ENCODE measurements around the gene RCCD1.

The RCCD1 gene

DNA sequence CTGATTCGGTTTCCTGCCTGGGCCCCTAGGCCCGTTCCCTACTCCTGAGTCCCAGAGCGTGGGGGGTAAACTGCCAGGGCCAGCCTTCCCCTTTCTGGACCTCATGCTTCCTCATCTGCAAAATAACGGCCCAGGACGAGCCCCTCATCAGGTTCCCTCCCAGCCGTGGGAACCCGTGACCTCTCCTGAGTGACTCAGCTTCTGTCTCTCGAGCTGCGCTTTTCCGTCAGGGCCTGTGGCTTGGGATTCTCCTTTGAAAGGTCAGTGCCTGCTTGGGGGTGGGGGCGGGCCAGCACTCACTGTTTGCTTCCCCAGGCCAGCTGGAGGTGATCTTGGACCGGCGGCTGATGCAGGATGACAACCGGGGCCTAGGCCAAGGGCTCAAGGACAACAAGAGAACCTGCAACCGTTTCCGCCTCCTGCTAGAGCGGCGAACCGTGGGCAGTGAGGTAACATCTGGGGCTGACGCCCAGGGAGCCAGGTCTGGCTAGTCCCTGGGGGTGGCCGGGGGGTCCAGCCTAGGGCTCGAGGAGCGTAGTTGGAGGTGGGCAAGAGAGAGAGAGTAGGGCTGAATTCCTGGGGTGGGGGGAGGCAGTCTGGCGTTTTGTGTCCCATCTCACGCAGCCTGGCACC is 38.8 kb upstream of the RCCD1 start:
- H3K9ac ChIP-seq (ENCODE audit: low read length): no peak overlapping the region
- H2AK5ac ChIP-seq (ENCODE audit: low read length): no peak overlapping the region
- peak; percentile 28 for DNase-seq
- H4K5ac ChIP-seq (ENCODE audit: low read length): no peak overlapping the region
- H3K23ac ChIP-seq (ENCODE audit: low read length): no peak overlapping the region
- H4K8ac ChIP-seq (ENCODE audit: low read depth, low read length): no peak overlapping the region
- no peaks in the 10 kb centered on the region for H3K36me3 ChIP-seq (ENCODE audit: control insufficient read depth, insufficient read depth, low read length)
- H3K4me3 ChIP-seq (ENCODE audit: low read length): no peak overlapping the region
- H3K79me1 ChIP-seq (ENCODE audit: low read length): no peaks in the 10 kb centered on the region
- H3K18ac ChIP-seq (ENCODE audit: low read length): no peak overlapping the region
- H3K27ac ChIP-seq (ENCODE audit: low read depth, low read length): no peak overlapping the region
- H3K4me2 ChIP-seq (ENCODE audit: low read length): no peak overlapping the region
- H2BK5ac ChIP-seq (ENCODE audit: low read length): no peak overlapping the region
- H3K4ac ChIP-seq (ENCODE audit: low read depth, low read length): no peak overlapping the region
- no peaks in the 10 kb centered on the region for H3K27me3 ChIP-seq (ENCODE audit: insufficient read depth, low read length, poor library complexity)
- no peaks in the 10 kb centered on the region for H3K4me1 ChIP-seq (ENCODE audit: control insufficient read depth, low read depth, low read length)
- no peaks in the 10 kb centered on the region for H3K79me2 ChIP-seq (ENCODE audit: control insufficient read depth, insufficient read depth, low read length)
- H2BK120ac ChIP-seq (ENCODE audit: low read depth, low read length): no peak overlapping the region
- H2BK15ac ChIP-seq (replicated peaks; ENCODE audit: low read depth): no peak overlapping the region
- no peak overlapping the region for H3K56ac ChIP-seq (ENCODE audit: low read length)
- WGBS (ENCODE audit: extremely low coverage, insufficient coverage, low lambda C conversion rate): no CpG with 5 or more reads among the region's 25 CpGs

GRCh38 chr15:90916461-90916860 is 38.2 kb upstream of the RCCD1 start:
- no CpG with 5 or more reads among the region's 11 CpGs for WGBS (ENCODE audit: extremely low coverage, insufficient coverage, low lambda C conversion rate)
- no peaks in the 10 kb centered on the region for H3K79me1 ChIP-seq (ENCODE audit: low read length)
- no peaks in the 10 kb centered on the region for H3K27me3 ChIP-seq (ENCODE audit: insufficient read depth, low read length, poor library complexity)
- no peak overlapping the region for H2BK5ac ChIP-seq (ENCODE audit: low read length)
- no peaks in the 10 kb centered on the region for H3K79me2 ChIP-seq (ENCODE audit: control insufficient read depth, insufficient read depth, low read length)
- H3K4me3 ChIP-seq (ENCODE audit: low read length): no peak overlapping the region
- no peak overlapping the region for H4K5ac ChIP-seq (ENCODE audit: low read length)
- no peak overlapping the region for H3K23ac ChIP-seq (ENCODE audit: low read length)
- no peak overlapping the region for H3K4ac ChIP-seq (ENCODE audit: low read depth, low read length)
- H3K18ac ChIP-seq (ENCODE audit: low read length): no peak overlapping the region
- H2AK5ac ChIP-seq (ENCODE audit: low read length): no peak overlapping the region
- no peak overlapping the region for H2BK15ac ChIP-seq (replicated peaks; ENCODE audit: low read depth)
- H3K4me2 ChIP-seq (ENCODE audit: low read length): no peak overlapping the region
- H3K4me1 ChIP-seq (ENCODE audit: control insufficient read depth, low read depth, low read length): no peaks in the 10 kb centered on the region
- H3K9ac ChIP-seq (ENCODE audit: low read length): no peak overlapping the region
- no peak overlapping the region for H3K56ac ChIP-seq (ENCODE audit: low read length)
- no peak overlapping the region for H2BK120ac ChIP-seq (ENCODE audit: low read depth, low read length)
- no peak overlapping the region for H4K8ac ChIP-seq (ENCODE audit: low read depth, low read length)
- H3K27ac ChIP-seq (ENCODE audit: low read depth, low read length): no peak overlapping the region
- no peaks in the 10 kb centered on the region for H3K36me3 ChIP-seq (ENCODE audit: control insufficient read depth, insufficient read depth, low read length)
- DNase-seq: no peak

DNA sequence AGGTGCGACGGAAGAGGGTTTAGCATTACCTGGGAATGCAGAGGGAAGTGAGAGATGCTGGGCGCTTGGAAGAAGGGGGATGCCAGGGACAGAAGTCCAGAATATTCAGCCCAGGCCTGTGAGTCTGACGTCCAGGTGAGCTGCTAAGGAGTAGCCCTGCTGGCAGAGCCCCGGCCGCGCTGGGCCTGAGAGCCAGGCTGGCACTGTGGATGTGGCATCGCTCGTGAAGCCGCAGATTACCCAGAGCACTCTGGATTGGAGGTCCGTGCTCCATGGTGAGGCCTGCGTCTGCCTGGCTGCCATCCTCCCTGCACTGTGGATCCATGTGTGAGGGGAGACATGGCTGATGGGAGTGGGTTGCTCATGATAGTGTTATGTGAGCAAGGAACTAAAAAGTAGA is 37.1 kb upstream of the RCCD1 start:
- no peaks in the 10 kb centered on the region for H3K36me3 ChIP-seq (ENCODE audit: control insufficient read depth, insufficient read depth, low read length)
- no peak overlapping the region for H3K4ac ChIP-seq (ENCODE audit: low read depth, low read length)
- no peak overlapping the region for H4K5ac ChIP-seq (ENCODE audit: low read length)
- no CpG with 5 or more reads among the region's 12 CpGs for WGBS (ENCODE audit: extremely low coverage, insufficient coverage, low lambda C conversion rate)
- no peak overlapping the region for H3K23ac ChIP-seq (ENCODE audit: low read length)
- H2BK15ac ChIP-seq (replicated peaks; ENCODE audit: low read depth): no peak overlapping the region
- H2AK5ac ChIP-seq (ENCODE audit: low read length): no peak overlapping the region
- H2BK120ac ChIP-seq (ENCODE audit: low read depth, low read length): no peak overlapping the region
- no peaks in the 10 kb centered on the region for H3K4me1 ChIP-seq (ENCODE audit: control insufficient read depth, low read depth, low read length)
- H3K27ac ChIP-seq (ENCODE audit: low read depth, low read length): no peak overlapping the region
- H3K9ac ChIP-seq (ENCODE audit: low read length): no peak overlapping the region
- DNase-seq: no peak
- H3K18ac ChIP-seq (ENCODE audit: low read length): no peak overlapping the region
- no peaks in the 10 kb centered on the region for H3K79me2 ChIP-seq (ENCODE audit: control insufficient read depth, insufficient read depth, low read length)
- no peak overlapping the region for H3K56ac ChIP-seq (ENCODE audit: low read length)
- H4K8ac ChIP-seq (ENCODE audit: low read depth, low read length): no peak overlapping the region
- no peak overlapping the region for H2BK5ac ChIP-seq (ENCODE audit: low read length)
- no peaks in the 10 kb centered on the region for H3K79me1 ChIP-seq (ENCODE audit: low read length)
- H3K4me3 ChIP-seq (ENCODE audit: low read length): no peak overlapping the region
- H3K4me2 ChIP-seq (ENCODE audit: low read length): no peak overlapping the region
- no peaks in the 10 kb centered on the region for H3K27me3 ChIP-seq (ENCODE audit: insufficient read depth, low read length, poor library complexity)

DNA sequence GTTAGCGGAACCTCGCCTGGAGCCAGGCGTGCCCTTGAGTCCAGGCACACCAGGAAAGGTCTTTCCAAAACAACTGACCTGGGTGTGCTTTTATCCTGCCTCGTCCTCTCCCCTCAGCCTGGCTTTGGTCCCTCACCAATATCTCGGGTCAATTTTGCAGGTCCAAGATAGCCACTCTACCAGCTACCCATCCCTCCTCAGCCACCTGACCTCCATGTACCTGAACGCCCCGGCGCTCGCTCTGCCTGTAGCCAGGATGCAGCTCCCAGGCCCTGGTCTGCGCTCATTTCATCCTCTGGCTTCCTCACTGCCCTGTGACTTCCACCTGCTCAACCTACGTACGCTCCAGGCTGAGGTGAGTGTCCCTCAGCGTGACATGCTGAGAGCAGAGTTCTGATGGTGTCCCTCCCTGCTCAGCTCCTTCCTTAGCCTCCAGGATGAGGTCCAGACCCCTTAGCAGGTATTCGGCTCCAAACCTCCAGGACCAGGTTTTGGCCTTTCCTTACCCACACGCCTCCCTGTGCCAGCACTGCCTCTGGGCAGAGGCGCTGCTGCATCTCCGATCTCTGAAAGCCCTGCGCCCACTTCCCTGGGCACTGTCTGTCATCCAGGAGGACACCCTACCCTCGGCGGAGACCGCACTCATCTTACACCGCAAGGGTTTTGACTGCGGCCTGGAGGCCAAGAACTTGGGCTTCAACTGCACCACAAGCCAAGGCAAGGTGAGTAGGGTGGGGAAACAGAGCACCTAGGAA is 36.5 kb upstream of the RCCD1 start:
- no peaks in the 10 kb centered on the region for H3K79me2 ChIP-seq (ENCODE audit: control insufficient read depth, insufficient read depth, low read length)

GRCh38 chr15:90918835-90919234 is 35.8 kb upstream of the RCCD1 start:
- no peak overlapping the region for H4K8ac ChIP-seq (ENCODE audit: low read depth, low read length)
- H3K23ac ChIP-seq (ENCODE audit: low read length): no peak overlapping the region
- no peak overlapping the region for H3K4me3 ChIP-seq (ENCODE audit: low read length)
- H3K56ac ChIP-seq (ENCODE audit: low read length): no peak overlapping the region
- H3K4me1 ChIP-seq (ENCODE audit: control insufficient read depth, low read depth, low read length): no peaks in the 10 kb centered on the region
- H3K27me3 ChIP-seq (ENCODE audit: insufficient read depth, low read length, poor library complexity): no peaks in the 10 kb centered on the region
- no peak overlapping the region for H3K27ac ChIP-seq (ENCODE audit: low read depth, low read length)
- H3K18ac ChIP-seq (ENCODE audit: low read length): no peak overlapping the region
- H3K36me3 ChIP-seq (ENCODE audit: control insufficient read depth, insufficient read depth, low read length): no peaks in the 10 kb centered on the region
- H4K5ac ChIP-seq (ENCODE audit: low read length): no peak overlapping the region
- H3K4ac ChIP-seq (ENCODE audit: low read depth, low read length): no peak overlapping the region
- H2BK5ac ChIP-seq (ENCODE audit: low read length): no peak overlapping the region
- H3K79me2 ChIP-seq (ENCODE audit: control insufficient read depth, insufficient read depth, low read length): no peaks in the 10 kb centered on the region
- no peaks in the 10 kb centered on the region for H3K79me1 ChIP-seq (ENCODE audit: low read length)
- DNase-seq: no peak
- H2BK15ac ChIP-seq (replicated peaks; ENCODE audit: low read depth): no peak overlapping the region
- no peak overlapping the region for H3K4me2 ChIP-seq (ENCODE audit: low read length)
- no peak overlapping the region for H2AK5ac ChIP-seq (ENCODE audit: low read length)
- H3K9ac ChIP-seq (ENCODE audit: low read length): no peak overlapping the region
- no CpG with 5 or more reads among the region's 6 CpGs for WGBS (ENCODE audit: extremely low coverage, insufficient coverage, low lambda C conversion rate)
- H2BK120ac ChIP-seq (ENCODE audit: low read depth, low read length): no peak overlapping the region

More for the DNA sequence above, 36.5 kb upstream of the RCCD1 start:
- Histone ChIP-seq H2AK5ac (ENCODE audit: low read length) (no peak overlapping the region), H3K27ac (ENCODE audit: low read depth, low read length) (no peak overlapping the region), H4K5ac (ENCODE audit: low read length) (no peak overlapping the region), H3K9ac (ENCODE audit: low read length) (no peak overlapping the region), H2BK15ac (replicated peaks; ENCODE audit: low read depth) (no peak overlapping the region), H2BK5ac (ENCODE audit: low read length) (no peak overlapping the region), H3K4ac (ENCODE audit: low read depth, low read length) (no peak overlapping the region), H2BK120ac (ENCODE audit: low read depth, low read length) (no peak overlapping the region), H3K4me1 (ENCODE audit: control insufficient read depth, low read depth, low read length) (no peaks in the 10 kb centered on the region), H3K36me3 (ENCODE audit: control insufficient read depth, insufficient read depth, low read length) (no peaks in the 10 kb centered on the region), H3K56ac (ENCODE audit: low read length) (no peak overlapping the region), H3K23ac (ENCODE audit: low read length) (no peak overlapping the region), H3K27me3 (ENCODE audit: insufficient read depth, low read length, poor library complexity) (no peaks in the 10 kb centered on the region), H3K4me2 (ENCODE audit: low read length) (no peak overlapping the region), H3K18ac (ENCODE audit: low read length) (no peak overlapping the region), H3K79me1 (ENCODE audit: low read length) (no peaks in the 10 kb centered on the region), H3K4me3 (ENCODE audit: low read length) (no peak overlapping the region), H4K8ac (ENCODE audit: low read depth, low read length) (no peak overlapping the region)
- DNase-seq: no peak
- no CpG with 5 or more reads among the region's 23 CpGs for WGBS (ENCODE audit: extremely low coverage, insufficient coverage, low lambda C conversion rate)
